Fibroblast of lung (primary cell): Measurements from ENCODE around the gene C3orf85. TPM values are rescaled to one million over a fixed set of nuclear protein-coding genes. Genes with fewer than 3 reads are reported as not detected.
A peak's percentile ranks its signal among the peaks of the same experiment; 100 is the strongest.

Experiments used
- DNase-seq, 2 donors: peaks; one replicate each; pipeline versions ENCODE4 v3.0.0 to v3.0.0-alpha.2; 2010; ENCODE audit warnings: low read depth in 2 of 2
- H2AFZ ChIP-seq: 2 replicates; pipeline ENCODE4 v1.5.1; 2012; ENCODE audit warnings: low read length, control low read depth, inconsistent platforms
- H3K27ac ChIP-seq: 2 replicates; pipeline ENCODE4 v1.5.1; 2011; ENCODE audit warnings: low read length, control low read depth; ENCODE audit not compliant: insufficient read depth
- H3K27me3 ChIP-seq: 2 replicates; pipeline ENCODE4 v1.5.1; 2011; ENCODE audit warnings: mild to moderate bottlenecking, low read length; ENCODE audit not compliant: control insufficient read depth, insufficient read depth
- H3K36me3 ChIP-seq: 2 replicates; pipeline ENCODE4 v1.5.1; 2011; ENCODE audit warnings: low read length; ENCODE audit not compliant: control insufficient read depth, insufficient read depth
- H3K4me1 ChIP-seq: 2 replicates; pipeline ENCODE4 v1.5.1; 2011; ENCODE audit warnings: low read length; ENCODE audit not compliant: control insufficient read depth, insufficient read depth; ENCODE audit errors: extremely low read depth
- H3K4me2 ChIP-seq: 2 replicates; pipeline ENCODE4 v1.5.1; 2011; ENCODE audit warnings: low read length, control low read depth; ENCODE audit not compliant: insufficient read depth; ENCODE audit errors: extremely low read depth
- H3K4me3 ChIP-seq, 4 experiments: fragments of 200-600 bp in 1 of 4; sonication (generic) in 1 of 4; replicated peaks in 1 of 4; 2 replicates each; pipeline ENCODE4 v1.5.1; 2011 to 2016; ENCODE audit warnings: low read length in 4 of 4, low read depth in 3 of 4, mild to moderate bottlenecking in 3 of 4, control low read depth in 2 of 4, inconsistent platforms in 1 of 4, mixed read lengths in 1 of 4; ENCODE audit not compliant: insufficient read depth in 1 of 4; ENCODE audit errors: control extremely low read depth in 1 of 4
- H3K79me2 ChIP-seq: 2 replicates; pipeline ENCODE4 v1.5.1; 2012; ENCODE audit warnings: mild to moderate bottlenecking, low read length, inconsistent platforms; ENCODE audit not compliant: control insufficient read depth, insufficient read depth
- H3K9ac ChIP-seq: 2 replicates; pipeline ENCODE4 v1.5.1; 2011; ENCODE audit warnings: mild to moderate bottlenecking, low read length, control low read depth; ENCODE audit not compliant: insufficient read depth
- H3K9me3 ChIP-seq: 2 replicates; pipeline ENCODE4 v1.5.1; 2012; ENCODE audit warnings: low read depth, low read length; ENCODE audit not compliant: control insufficient read depth, insufficient read depth
- H4K20me1 ChIP-seq: 2 replicates; pipeline ENCODE4 v1.5.1; 2011; ENCODE audit warnings: low read length; ENCODE audit not compliant: control insufficient read depth, insufficient read depth; ENCODE audit errors: extremely low read depth
- CTCF ChIP-seq, 2 donors: IDR thresholded peaks in 1 of 2; conservative IDR thresholded peaks in 1 of 2; 1 replicate in 1 of 2; 2 replicates in 1 of 2; pipeline ENCODE4 v1.5.1; 2011 to 2012; ENCODE audit warnings: low read length in 2 of 2, control low read depth in 1 of 2, inconsistent platforms in 1 of 2, low read depth in 1 of 2, mild to moderate bottlenecking in 1 of 2
- EZH2 ChIP-seq: IDR thresholded peaks from 2 replicates; pipeline ENCODE4 v1.5.1; 2012; ENCODE audit warnings: low read length, control low read depth, mild to moderate bottlenecking; ENCODE audit errors: missing control alignments
- polyA plus RNA-seq, 2 donors: library from polyadenylated mRNA; depleted of rRNA in 1 of 2; stranded (reverse) in 1 of 2; unstranded in 1 of 2; fragments of >200 nt; gene quantifications; 2 replicates each; pipeline ENCODE4 v1.2.1, GENCODE V29; 2011 to 2012; ENCODE audit warnings: missing spikeins in 1 of 2
- total RNA-seq: library from RNA; depleted of rRNA; stranded (reverse); fragments of >200 nt; gene quantifications from 2 replicates; pipeline ENCODE4 v1.2.1, GENCODE V29; 2014

The C3orf85 gene
- total and polyA plus RNA-seq, 2 donors (not counting 1 experiment from before 2014, with no cell fraction given), result not detected

DNA sequence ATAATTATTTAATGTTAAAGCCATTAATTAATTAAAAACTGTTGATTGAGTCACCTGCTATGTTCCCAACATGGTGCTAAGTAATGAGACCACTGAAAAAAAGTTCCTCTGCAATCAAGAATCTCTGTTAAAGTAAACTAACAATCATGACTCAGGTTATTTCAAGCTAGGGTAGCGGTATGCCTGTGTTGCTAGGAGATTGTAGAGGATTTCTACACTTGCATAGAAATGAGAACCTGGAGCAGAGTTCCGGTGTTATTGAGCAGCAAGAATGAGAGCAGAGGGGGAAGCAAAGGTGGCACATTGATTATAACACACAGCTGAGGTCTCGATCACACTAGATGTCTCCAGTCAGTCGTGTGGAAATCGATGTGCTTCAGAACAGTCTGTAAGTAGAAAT, 41.4 kb downstream of the C3orf85 start:
- no peaks in the 10 kb centered on the region for H3K27me3 ChIP-seq

DNA sequence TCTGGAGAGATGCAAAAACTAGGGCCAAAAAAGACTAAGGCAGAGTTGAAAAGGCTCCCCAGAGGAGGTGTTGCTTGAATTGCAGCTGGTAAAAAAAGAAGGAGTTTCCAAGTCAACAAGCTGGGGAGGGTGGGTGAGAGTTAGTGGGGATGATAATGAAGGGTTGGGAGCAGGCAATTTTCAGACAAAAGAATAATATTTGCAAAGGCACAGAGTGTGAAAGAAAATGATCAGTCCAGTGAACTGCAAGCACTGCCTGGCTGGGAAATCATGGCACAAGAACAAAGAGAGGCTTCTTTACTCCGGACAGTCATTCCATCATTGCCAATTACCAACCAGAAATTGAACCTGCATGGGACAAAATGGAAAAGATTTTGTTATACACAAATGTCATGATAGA, 42.2 kb downstream of the C3orf85 start:
- Histone ChIP-seq H3K79me2 (no peaks in the 10 kb centered on the region), H3K9me3 (no peaks in the 10 kb centered on the region), H2AFZ (no peak overlapping the region), H3K4me1 (no peaks in the 10 kb centered on the region), H3K27ac (no peak overlapping the region), H3K27me3 (no peaks in the 10 kb centered on the region), H3K4me3 (no peak overlapping the region), H3K4me2 (no peak overlapping the region), H3K36me3 (no peaks in the 10 kb centered on the region), H4K20me1 (no peaks in the 10 kb centered on the region), H3K9ac (no peak overlapping the region)
- TF ChIP-seq CTCF (conservative IDR thresholded peaks at IDR 0.05 in 1 of 2, IDR thresholded peaks at IDR 0.05 in 1 of 2; ENCODE audit: low read depth in 1 of 2, low read length in 2 of 2) (no peak), EZH2 (no peak)
- no peak for DNase-seq

More for the DNA sequence above, 41.4 kb downstream of the C3orf85 start:
- no peak overlapping the region for H3K9ac ChIP-seq
- H3K4me2 ChIP-seq, result no peak overlapping the region
- H3K4me3 ChIP-seq, result no peak overlapping the region
- H2AFZ ChIP-seq, result no peak overlapping the region
- no peak overlapping the region for H3K27ac ChIP-seq
- no peaks in the 10 kb centered on the region for H3K79me2 ChIP-seq
- H4K20me1 ChIP-seq, result no peaks in the 10 kb centered on the region
- H3K4me1 ChIP-seq, result no peaks in the 10 kb centered on the region
- no peaks in the 10 kb centered on the region for H3K36me3 ChIP-seq
- peak in 1 of 2 donors; percentile 29 for DNase-seq
- no peaks in the 10 kb centered on the region for H3K9me3 ChIP-seq
- TF ChIP-seq EZH2 (no peak), CTCF (conservative IDR thresholded peaks at IDR 0.05 in 1 of 2, IDR thresholded peaks at IDR 0.05 in 1 of 2; ENCODE audit: low read depth in 1 of 2, low read length in 2 of 2) (no peak)

- Histone ChIP-seq H3K4me1 (no peaks in the 10 kb centered on the region), H3K36me3 (no peaks in the 10 kb centered on the region), H3K4me2 (no peak overlapping the region), H3K27ac (no peak overlapping the region), H3K9me3 (no peaks in the 10 kb centered on the region), H2AFZ (no peak overlapping the region), H3K27me3 (no peaks in the 10 kb centered on the region), H4K20me1 (no peaks in the 10 kb centered on the region), H3K4me3 (no peak overlapping the region), H3K79me2 (no peaks in the 10 kb centered on the region), H3K9ac (no peak overlapping the region)
- TF ChIP-seq EZH2 (no peak), CTCF (conservative IDR thresholded peaks at IDR 0.05 in 1 of 2, IDR thresholded peaks at IDR 0.05 in 1 of 2; ENCODE audit: low read depth in 1 of 2, low read length in 2 of 2) (no peak)
- DNase-seq, result peak in 1 of 2 donors; percentile 12
These were observed 48.2 kb downstream of the C3orf85 start for GRCh38 chr3:109184726-109185125.
